ENCODE results near the gene KIAA1671.
A peak's percentile ranks its signal among the peaks of the same experiment; 100 is the strongest.

DNA sequence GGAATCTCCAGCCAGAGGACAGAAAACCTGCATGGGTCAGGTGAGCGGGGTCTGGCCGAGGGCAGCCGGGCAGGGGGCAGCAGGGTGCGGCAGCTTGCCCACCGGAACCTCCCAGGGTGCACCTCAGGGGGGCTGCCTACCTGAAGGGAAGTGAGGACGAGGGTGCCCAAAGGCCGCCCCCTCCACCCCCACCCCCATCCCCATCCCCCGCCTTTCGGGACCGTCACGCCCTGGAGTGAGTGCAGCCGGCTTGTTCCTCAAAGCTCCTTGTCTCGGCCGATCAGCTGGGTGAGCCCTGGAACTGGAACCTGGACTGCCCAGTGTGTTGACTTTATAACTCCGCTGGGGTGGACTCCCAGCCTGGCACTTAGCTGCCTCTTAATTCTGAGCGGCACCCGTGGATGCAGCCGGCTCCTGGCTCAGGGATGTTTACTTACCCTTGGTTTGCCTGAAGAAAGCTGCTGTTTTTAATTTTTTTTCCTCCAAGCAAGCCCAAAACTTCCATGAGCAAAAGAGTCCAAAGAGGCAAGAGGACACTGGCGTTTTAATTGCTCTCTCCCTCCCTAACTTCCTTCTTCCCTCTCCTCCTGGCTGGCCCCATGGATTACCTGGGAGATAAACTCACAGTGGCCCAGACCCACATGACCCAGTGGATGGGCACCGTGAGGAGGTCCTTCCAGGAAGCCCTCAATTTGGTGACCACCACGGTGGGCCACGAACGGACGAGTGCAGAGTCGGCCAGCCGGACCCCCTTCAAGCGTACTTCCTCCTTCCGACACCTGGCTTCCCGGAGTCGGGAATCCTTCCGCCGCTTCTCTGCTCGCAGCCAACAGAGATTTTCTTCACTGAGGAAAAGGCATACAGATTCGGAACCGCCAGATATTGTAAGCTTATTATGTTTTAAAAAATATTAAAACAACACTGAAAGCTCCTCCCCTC lies 159.3 kb downstream of the KIAA1671 start:
- TF ChIP-seq, protein P1, sequence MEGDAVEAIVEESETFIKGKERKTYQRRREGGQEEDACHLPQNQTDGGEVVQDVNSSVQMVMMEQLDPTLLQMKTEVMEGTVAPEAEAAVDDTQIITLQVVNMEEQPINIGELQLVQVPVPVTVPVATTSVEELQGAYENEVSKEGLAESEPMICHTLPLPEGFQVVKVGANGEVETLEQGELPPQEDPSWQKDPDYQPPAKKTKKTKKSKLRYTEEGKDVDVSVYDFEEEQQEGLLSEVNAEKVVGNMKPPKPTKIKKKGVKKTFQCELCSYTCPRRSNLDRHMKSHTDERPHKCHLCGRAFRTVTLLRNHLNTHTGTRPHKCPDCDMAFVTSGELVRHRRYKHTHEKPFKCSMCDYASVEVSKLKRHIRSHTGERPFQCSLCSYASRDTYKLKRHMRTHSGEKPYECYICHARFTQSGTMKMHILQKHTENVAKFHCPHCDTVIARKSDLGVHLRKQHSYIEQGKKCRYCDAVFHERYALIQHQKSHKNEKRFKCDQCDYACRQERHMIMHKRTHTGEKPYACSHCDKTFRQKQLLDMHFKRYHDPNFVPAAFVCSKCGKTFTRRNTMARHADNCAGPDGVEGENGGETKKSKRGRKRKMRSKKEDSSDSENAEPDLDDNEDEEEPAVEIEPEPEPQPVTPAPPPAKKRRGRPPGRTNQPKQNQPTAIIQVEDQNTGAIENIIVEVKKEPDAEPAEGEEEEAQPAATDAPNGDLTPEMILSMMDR (IDR thresholded peaks at IDR 0.05) = peak in 2 of 3 donors; percentile 2 to 20
- TF ChIP-seq POLR2AphosphoS5 (IDR thresholded peaks at IDR 0.05) (no peak), POLR2A (IDR thresholded peaks at IDR 0.05) (no peak)

All from breast epithelium (tissue), 3 donors.